SK-N-SH treated with all-trans-retinoic acid at 6 μM for 48 hours (cell line): ENCODE results near the gene SGK2.

Experiments used
- ATAC-seq: fragments of 200-7000 bp; cut with Tn5 transposase; 3 replicates; pipeline ENCODE4 v1.9.1; 2020; ENCODE audit warnings: mild to moderate bottlenecking, moderate library complexity
- ARNTL ChIP-seq: fragments of 450-650 bp; formaldehyde crosslinking; IDR thresholded peaks from 2 replicates; pipeline ENCODE4 v1.5.0; 2020; ENCODE audit warnings: low read depth, mild to moderate bottlenecking, moderate library complexity, borderline replicate concordance
- BACH2 ChIP-seq: fragments of 250-450 bp; sonication (Bioruptor Pico); IDR thresholded peaks from 2 replicates; pipeline ENCODE4 v1.9.0; 2021; ENCODE audit warnings: mild to moderate bottlenecking, borderline replicate concordance
- CSDC2 ChIP-seq: fragments of 250-450 bp; sonication (Bioruptor Pico); IDR thresholded peaks from 2 replicates; pipeline ENCODE4 v1.5.0; 2020; ENCODE audit warnings: mild to moderate bottlenecking, moderate library complexity
- ESRRG ChIP-seq: fragments of 250-450 bp; sonication (Bioruptor Pico); IDR thresholded peaks from 2 replicates; pipeline ENCODE4 v1.6.1; 2021; ENCODE audit warnings: mild to moderate bottlenecking
- GLIS3 ChIP-seq: fragments of 250-450 bp; sonication (Bioruptor Pico); IDR thresholded peaks from 2 replicates; pipeline ENCODE4 v1.5.0; 2020; ENCODE audit warnings: mild to moderate bottlenecking, moderate library complexity
- ISL1 ChIP-seq: fragments of 250-450 bp; sonication (Bioruptor Pico); IDR thresholded peaks from 2 replicates; pipeline ENCODE4 v2.1.2; 2022; ENCODE audit warnings: mild to moderate bottlenecking, moderate library complexity
- OSR1 ChIP-seq: fragments of 250-450 bp; sonication (Bioruptor Pico); IDR thresholded peaks from 2 replicates; pipeline ENCODE4 v1.8.0; 2022; ENCODE audit warnings: moderate library complexity, mild to moderate bottlenecking, inconsistent platforms
- RARB ChIP-seq: fragments of 250-450 bp; sonication (Bioruptor Pico); IDR thresholded peaks from 2 replicates; pipeline ENCODE4 v1.8.0; 2021; ENCODE audit warnings: mild to moderate bottlenecking, moderate library complexity
- TOX ChIP-seq: fragments of 250-450 bp; sonication (Bioruptor Pico); IDR thresholded peaks from 2 replicates; pipeline ENCODE4 v1.8.0; 2021; ENCODE audit warnings: mild to moderate bottlenecking, moderate library complexity, borderline replicate concordance
- ZC3H10 ChIP-seq: fragments of 250-450 bp; sonication (Bioruptor Pico); IDR thresholded peaks from 2 replicates; pipeline ENCODE4 v1.5.1; 2021; ENCODE audit warnings: mild to moderate bottlenecking, moderate library complexity
- ZFP3 ChIP-seq: fragments of 250-450 bp; sonication (Bioruptor Pico); IDR thresholded peaks from 2 replicates; pipeline ENCODE4 v1.5.0; 2020; ENCODE audit warnings: mild to moderate bottlenecking, moderate library complexity
- ZFP30 ChIP-seq: fragments of 450-650 bp; formaldehyde crosslinking; IDR thresholded peaks from 2 replicates; pipeline ENCODE4 v1.5.0; 2022; ENCODE audit warnings: mild to moderate bottlenecking, moderate library complexity
- ZNF565 ChIP-seq: fragments of 450-650 bp; formaldehyde crosslinking; conservative IDR thresholded peaks from 2 replicates; pipeline ENCODE4 v1.5.0; 2020; ENCODE audit warnings: low read depth, mild to moderate bottlenecking, moderate library complexity
- ZNF70 ChIP-seq: fragments of 450-650 bp; formaldehyde crosslinking; IDR thresholded peaks from 2 replicates; pipeline ENCODE4 v1.5.0; 2020; ENCODE audit warnings: mild to moderate bottlenecking, moderate library complexity
- ZNF8 ChIP-seq: fragments of 450-650 bp; formaldehyde crosslinking; IDR thresholded peaks from 2 replicates; pipeline ENCODE4 v1.5.0; 2020; ENCODE audit warnings: mild to moderate bottlenecking, moderate library complexity
- TF ChIP-seq, protein P1 (sequence below): fragments of 250-450 bp; sonication (Bioruptor Pico); IDR thresholded peaks from 2 replicates; pipeline ENCODE4 v1.5.0; 2020; ENCODE audit warnings: mild to moderate bottlenecking, moderate library complexity
- TF ChIP-seq, protein P2 (sequence below): fragments of 250-450 bp; sonication (Bioruptor Pico); IDR thresholded peaks from 2 replicates; pipeline ENCODE4 v1.8.0; 2020; ENCODE audit warnings: mild to moderate bottlenecking, moderate library complexity, borderline replicate concordance
- TF ChIP-seq, protein P3 (sequence below): fragments of 250-450 bp; sonication (Bioruptor Pico); IDR thresholded peaks from 2 replicates; pipeline ENCODE4 v1.5.1; 2021; ENCODE audit warnings: mild to moderate bottlenecking, moderate library complexity
- TF ChIP-seq, protein P4 (sequence below): fragments of 250-450 bp; sonication (Bioruptor Pico); IDR thresholded peaks from 2 replicates; pipeline ENCODE4 v1.5.1; 2020; ENCODE audit warnings: low read depth, mild to moderate bottlenecking, moderate library complexity

Gene SGK2

DNA sequence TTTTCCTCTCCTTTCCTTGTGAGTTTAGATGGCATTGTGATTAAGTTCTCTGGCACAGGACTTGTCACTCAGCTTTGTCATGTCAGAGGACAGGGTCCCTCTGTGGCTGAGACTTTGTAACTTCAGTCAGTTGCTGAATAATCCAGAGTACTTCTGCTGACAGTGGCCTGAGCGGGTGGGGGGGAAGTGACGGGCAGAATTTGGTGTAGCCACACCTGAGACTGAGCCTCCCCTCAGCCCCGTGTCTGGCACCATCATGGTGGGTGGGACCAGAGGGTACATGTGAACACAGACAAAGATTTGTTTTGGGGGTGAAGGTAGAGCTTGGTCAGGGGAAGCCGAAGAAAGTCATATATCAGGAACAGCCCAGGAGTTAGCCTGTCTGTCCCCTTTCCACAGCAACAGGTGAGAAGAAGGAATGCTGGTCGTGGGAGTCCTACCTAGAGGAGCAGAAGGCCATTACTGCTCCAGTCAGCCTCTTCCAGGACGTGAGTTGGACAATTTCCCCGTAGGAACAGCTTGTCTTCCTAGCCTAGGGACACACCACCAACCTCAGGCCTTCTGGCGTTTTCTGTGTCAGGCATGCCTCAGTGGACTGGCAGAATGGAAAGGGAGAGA, 30.5 kb upstream of the SGK2 start (continued):
- TF ChIP-seq, protein P1, sequence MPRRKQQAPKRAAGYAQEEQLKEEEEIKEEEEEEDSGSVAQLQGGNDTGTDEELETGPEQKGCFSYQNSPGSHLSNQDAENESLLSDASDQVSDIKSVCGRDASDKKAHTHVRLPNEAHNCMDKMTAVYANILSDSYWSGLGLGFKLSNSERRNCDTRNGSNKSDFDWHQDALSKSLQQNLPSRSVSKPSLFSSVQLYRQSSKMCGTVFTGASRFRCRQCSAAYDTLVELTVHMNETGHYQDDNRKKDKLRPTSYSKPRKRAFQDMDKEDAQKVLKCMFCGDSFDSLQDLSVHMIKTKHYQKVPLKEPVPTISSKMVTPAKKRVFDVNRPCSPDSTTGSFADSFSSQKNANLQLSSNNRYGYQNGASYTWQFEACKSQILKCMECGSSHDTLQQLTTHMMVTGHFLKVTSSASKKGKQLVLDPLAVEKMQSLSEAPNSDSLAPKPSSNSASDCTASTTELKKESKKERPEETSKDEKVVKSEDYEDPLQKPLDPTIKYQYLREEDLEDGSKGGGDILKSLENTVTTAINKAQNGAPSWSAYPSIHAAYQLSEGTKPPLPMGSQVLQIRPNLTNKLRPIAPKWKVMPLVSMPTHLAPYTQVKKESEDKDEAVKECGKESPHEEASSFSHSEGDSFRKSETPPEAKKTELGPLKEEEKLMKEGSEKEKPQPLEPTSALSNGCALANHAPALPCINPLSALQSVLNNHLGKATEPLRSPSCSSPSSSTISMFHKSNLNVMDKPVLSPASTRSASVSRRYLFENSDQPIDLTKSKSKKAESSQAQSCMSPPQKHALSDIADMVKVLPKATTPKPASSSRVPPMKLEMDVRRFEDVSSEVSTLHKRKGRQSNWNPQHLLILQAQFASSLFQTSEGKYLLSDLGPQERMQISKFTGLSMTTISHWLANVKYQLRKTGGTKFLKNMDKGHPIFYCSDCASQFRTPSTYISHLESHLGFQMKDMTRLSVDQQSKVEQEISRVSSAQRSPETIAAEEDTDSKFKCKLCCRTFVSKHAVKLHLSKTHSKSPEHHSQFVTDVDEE (CRISPR knock-in tag) = no peak

DNA sequence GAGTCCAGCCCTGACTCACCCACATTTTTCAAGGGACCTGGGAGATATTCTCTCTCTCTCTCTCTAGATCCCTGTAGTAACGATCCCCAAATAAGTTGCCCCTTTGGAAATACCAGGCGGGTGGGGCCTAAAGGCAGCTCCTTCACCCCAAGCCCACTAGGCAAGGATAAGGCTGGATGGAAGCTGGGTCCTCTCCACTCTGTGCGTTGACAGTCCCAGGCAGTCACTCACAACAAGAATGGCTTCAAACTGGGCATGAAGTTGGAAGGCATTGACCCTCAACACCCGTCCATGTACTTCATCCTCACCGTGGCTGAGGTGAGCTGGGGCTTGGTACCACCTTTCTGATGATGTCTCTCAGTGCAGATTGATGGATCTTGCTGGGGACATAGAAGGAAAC, 29.8 kb upstream of the SGK2 start:
- no peak for ATAC-seq
- TF ChIP-seq, protein P2, sequence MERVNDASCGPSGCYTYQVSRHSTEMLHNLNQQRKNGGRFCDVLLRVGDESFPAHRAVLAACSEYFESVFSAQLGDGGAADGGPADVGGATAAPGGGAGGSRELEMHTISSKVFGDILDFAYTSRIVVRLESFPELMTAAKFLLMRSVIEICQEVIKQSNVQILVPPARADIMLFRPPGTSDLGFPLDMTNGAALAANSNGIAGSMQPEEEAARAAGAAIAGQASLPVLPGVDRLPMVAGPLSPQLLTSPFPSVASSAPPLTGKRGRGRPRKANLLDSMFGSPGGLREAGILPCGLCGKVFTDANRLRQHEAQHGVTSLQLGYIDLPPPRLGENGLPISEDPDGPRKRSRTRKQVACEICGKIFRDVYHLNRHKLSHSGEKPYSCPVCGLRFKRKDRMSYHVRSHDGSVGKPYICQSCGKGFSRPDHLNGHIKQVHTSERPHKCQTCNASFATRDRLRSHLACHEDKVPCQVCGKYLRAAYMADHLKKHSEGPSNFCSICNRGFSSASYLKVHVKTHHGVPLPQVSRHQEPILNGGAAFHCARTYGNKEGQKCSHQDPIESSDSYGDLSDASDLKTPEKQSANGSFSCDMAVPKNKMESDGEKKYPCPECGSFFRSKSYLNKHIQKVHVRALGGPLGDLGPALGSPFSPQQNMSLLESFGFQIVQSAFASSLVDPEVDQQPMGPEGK (CRISPR knock-in tag) = no peak
- TF ChIP-seq ZNF70 (no peak), OSR1 (no peak), GLIS3 (no peak), ARNTL (CRISPR knock-in tag) (no peak), ZFP30 (CRISPR knock-in tag) (no peak), ZNF8 (no peak), BACH2 (CRISPR knock-in tag) (no peak), CSDC2 (CRISPR knock-in tag) (no peak)
- TF ChIP-seq, protein P3, sequence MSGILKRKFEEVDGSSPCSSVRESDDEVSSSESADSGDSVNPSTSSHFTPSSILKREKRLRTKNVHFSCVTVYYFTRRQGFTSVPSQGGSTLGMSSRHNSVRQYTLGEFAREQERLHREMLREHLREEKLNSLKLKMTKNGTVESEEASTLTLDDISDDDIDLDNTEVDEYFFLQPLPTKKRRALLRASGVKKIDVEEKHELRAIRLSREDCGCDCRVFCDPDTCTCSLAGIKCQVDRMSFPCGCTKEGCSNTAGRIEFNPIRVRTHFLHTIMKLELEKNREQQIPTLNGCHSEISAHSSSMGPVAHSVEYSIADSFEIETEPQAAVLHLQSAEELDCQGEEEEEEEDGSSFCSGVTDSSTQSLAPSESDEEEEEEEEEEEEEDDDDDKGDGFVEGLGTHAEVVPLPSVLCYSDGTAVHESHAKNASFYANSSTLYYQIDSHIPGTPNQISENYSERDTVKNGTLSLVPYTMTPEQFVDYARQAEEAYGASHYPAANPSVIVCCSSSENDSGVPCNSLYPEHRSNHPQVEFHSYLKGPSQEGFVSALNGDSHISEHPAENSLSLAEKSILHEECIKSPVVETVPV (CRISPR knock-in tag) = no peak
- TF ChIP-seq, protein P4, sequence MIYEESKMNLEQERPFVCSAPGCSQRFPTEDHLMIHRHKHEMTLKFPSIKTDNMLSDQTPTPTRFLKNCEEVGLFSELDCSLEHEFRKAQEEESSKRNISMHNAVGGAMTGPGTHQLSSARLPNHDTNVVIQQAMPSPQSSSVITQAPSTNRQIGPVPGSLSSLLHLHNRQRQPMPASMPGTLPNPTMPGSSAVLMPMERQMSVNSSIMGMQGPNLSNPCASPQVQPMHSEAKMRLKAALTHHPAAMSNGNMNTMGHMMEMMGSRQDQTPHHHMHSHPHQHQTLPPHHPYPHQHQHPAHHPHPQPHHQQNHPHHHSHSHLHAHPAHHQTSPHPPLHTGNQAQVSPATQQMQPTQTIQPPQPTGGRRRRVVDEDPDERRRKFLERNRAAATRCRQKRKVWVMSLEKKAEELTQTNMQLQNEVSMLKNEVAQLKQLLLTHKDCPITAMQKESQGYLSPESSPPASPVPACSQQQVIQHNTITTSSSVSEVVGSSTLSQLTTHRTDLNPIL (CRISPR knock-in tag) = no peak
- TF ChIP-seq, all 23 proteins: peak for 0

DNA sequence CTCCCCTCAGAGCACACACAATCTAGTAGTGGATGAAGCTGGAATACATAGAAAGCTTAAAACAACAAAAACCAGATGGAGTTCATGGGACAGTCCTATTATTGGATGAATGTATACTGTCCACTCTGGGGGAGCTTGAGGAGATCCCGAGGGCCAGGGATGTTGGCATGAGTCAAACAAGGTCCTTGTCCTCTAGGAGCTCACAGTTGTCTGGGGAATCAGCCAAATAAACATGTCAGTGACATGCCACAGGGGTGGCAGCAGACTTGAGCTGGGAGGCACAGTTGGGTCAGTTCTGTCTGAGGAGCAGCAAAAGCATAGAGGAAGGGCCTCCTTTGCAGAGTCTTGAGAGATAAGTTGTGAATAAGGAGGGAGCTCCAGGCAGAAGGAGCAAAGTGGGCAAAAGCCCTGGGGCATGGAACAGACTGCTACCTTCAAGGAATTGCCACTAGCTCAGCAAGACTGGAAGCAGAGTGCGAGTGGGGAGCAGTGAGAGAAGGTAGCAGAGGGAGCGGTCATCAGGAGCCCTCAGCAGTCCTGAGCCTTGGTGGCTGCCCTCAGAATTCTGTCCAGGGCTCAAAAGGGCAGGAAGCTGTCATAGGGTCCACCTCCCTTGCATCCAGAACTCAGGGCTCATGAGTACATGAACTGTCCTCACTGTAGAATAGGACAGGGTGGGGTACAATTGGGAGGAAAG, 29.2 kb upstream of the SGK2 start:
- no peak for ATAC-seq
- TF ChIP-seq ZC3H10 (CRISPR knock-in tag) = no peak
- TF ChIP-seq ISL1 (CRISPR knock-in tag) = no peak
- TF ChIP-seq ZFP3 (CRISPR knock-in tag) = no peak
- TF ChIP-seq TOX (CRISPR knock-in tag) = no peak
- TF ChIP-seq ZNF70 = no peak
- no peak for TF ChIP-seq ARNTL (CRISPR knock-in tag)
- TF ChIP-seq, protein P4 (CRISPR knock-in tag) = no peak
- TF ChIP-seq CSDC2 (CRISPR knock-in tag) = no peak
- TF ChIP-seq BACH2 (CRISPR knock-in tag) = no peak
- TF ChIP-seq RARB (CRISPR knock-in tag) = no peak
- TF ChIP-seq GLIS3 = no peak

DNA sequence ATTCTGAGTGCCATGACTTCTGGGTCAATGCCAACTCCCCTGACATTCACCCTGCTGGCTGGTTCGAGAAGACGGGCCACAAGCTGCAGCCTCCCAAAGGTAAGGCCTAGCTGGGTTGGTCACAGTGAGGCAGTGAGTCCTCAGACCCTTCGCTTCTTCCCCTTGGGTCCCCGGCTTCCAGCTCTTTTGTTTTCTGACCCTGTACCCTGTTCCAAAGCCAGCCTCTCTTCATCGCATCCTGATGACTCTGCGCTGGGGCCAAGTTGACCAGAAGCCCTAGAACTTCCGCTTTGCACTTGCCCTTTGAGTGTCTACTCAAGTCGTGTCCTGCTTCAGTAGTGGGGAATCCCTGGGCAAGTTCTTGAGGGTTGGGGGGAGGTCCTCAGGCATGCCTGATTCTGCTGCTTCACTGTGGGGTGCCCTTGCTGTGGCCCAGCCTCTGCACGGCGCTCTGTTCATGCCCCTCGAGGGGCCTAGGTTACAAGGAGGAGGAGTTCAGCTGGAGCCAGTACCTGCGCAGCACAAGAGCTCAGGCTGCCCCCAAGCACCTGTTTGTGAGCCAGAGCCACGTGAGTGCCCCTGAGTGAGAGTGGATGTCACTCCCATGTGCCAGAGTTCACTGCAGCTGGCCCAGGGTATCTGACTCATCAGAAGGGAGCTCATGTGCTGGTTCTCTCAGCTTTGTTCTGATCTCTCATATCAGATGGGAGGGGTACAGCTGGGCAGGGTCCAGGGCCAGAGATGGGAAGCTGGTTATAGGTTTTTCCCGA, 28.3 kb upstream of the SGK2 start:
- no peak for ATAC-seq
- TF ChIP-seq ZC3H10 (CRISPR knock-in tag) (no peak), ZFP30 (CRISPR knock-in tag) (no peak), ARNTL (CRISPR knock-in tag) (no peak), RARB (CRISPR knock-in tag) (no peak), ZNF565 (no peak), ZFP3 (CRISPR knock-in tag) (no peak), ESRRG (CRISPR knock-in tag) (no peak)
- TF ChIP-seq, protein P2 (CRISPR knock-in tag) = no peak
- TF ChIP-seq, protein P4 (CRISPR knock-in tag) = no peak
- TF ChIP-seq, protein P3 (CRISPR knock-in tag) = no peak
